KOPT-K1 (cell line): Measurements from ENCODE around the gene MFAP5.
"Not testable (repeated sequence)": the region's sequence is repeated elsewhere in the genome, so short reads cannot be mapped to it uniquely, and the experiment has no call there.

Source experiments
- H3K27ac ChIP-seq: fragments of 200-600 bp; sonication (generic); 2 replicates; pipeline ENCODE4 v1.5.1; 2016; ENCODE audit warnings: antibody characterized with exemption, mild to moderate bottlenecking, low read depth, low read length; ENCODE audit not compliant: poor library complexity, severe bottlenecking
- H3K36me3 ChIP-seq: fragments of 200-600 bp; sonication (generic); 2 replicates; pipeline ENCODE4 v1.5.1; 2017; ENCODE audit warnings: antibody characterized with exemption, mild to moderate bottlenecking, low read length, moderate library complexity; ENCODE audit not compliant: insufficient read depth
- H3K9me3 ChIP-seq: fragments of 200-600 bp; sonication (generic); 2 replicates; pipeline ENCODE4 v1.5.1; 2017; ENCODE audit warnings: antibody characterized with exemption, low read length, mild to moderate bottlenecking; ENCODE audit not compliant: insufficient read depth, poor library complexity, severe bottlenecking

Gene MFAP5

GRCh38 chr12:8648576-8649205 lies 13.9 kb downstream of the MFAP5 start:
- H3K9me3 ChIP-seq, result no peaks in the 10 kb centered on the region
- no peak overlapping the region for H3K27ac ChIP-seq
- H3K36me3 ChIP-seq, result no peaks in the 10 kb centered on the region

- Histone ChIP-seq H3K27ac (no peak overlapping the region), H3K36me3 (no peaks in the 10 kb centered on the region), H3K9me3 (no peaks in the 10 kb centered on the region)
These were observed 14.7 kb downstream of the MFAP5 start for GRCh38 chr12:8647968-8648367.

GRCh38 chr12:8644345-8645248 lies 18.0 kb downstream of the MFAP5 start:
- Histone ChIP-seq H3K36me3 (no peaks in the 10 kb centered on the region), H3K27ac (peak overlapping the region; percentile 63), H3K9me3 (no peaks in the 10 kb centered on the region)

- Histone ChIP-seq H3K36me3 (no peaks in the 10 kb centered on the region), H3K27ac (no peak overlapping the region), H3K9me3 (no peaks in the 10 kb centered on the region)
These were observed 19.9 kb downstream of the MFAP5 start for GRCh38 chr12:8642775-8643174.

GRCh38 chr12:8639936-8640335 lies 22.7 kb downstream of the MFAP5 start:
- no peaks in the 10 kb centered on the region for H3K9me3 ChIP-seq
- H3K27ac ChIP-seq, result no peak overlapping the region
- no peaks in the 10 kb centered on the region for H3K36me3 ChIP-seq

GRCh38 chr12:8638951-8639350 lies 23.7 kb downstream of the MFAP5 start:
- Histone ChIP-seq H3K9me3 (no peaks in the 10 kb centered on the region), H3K36me3 (no peaks in the 10 kb centered on the region), H3K27ac (no peak overlapping the region)

- no peaks in the 10 kb centered on the region for H3K9me3 ChIP-seq
- no peak overlapping the region for H3K27ac ChIP-seq
- no peaks in the 10 kb centered on the region for H3K36me3 ChIP-seq
These were observed 25.0 kb downstream of the MFAP5 start for GRCh38 chr12:8637666-8638065.

GRCh38 chr12:8637244-8637643 lies 25.4 kb downstream of the MFAP5 start:
- Histone ChIP-seq H3K9me3 (no peaks in the 10 kb centered on the region), H3K36me3 (no peaks in the 10 kb centered on the region), H3K27ac (no peak overlapping the region)

- Histone ChIP-seq H3K36me3 (no peaks in the 10 kb centered on the region), H3K27ac (no peak overlapping the region), H3K9me3 (no peaks in the 10 kb centered on the region)
These were observed 26.0 kb downstream of the MFAP5 start for GRCh38 chr12:8636581-8636980.

GRCh38 chr12:8636007-8636346 lies 26.6 kb downstream of the MFAP5 start:
- not testable (repeated sequence) for H3K36me3 ChIP-seq, H3K27ac ChIP-seq, H3K9me3 ChIP-seq

GRCh38 chr12:8635342-8636006 lies 27.2 kb downstream of the MFAP5 start:
- H3K27ac ChIP-seq, H3K9me3 ChIP-seq: not testable (repeated sequence)

GRCh38 chr12:8630131-8630530 lies 32.5 kb downstream of the MFAP5 start:
- H3K27ac ChIP-seq, result no peak overlapping the region
- H3K9me3 ChIP-seq, result no peaks in the 10 kb centered on the region
- no peaks in the 10 kb centered on the region for H3K36me3 ChIP-seq

More at GRCh38 chr12:8635342-8636006, 27.2 kb downstream of the MFAP5 start:
- H3K36me3 ChIP-seq, result not testable (repeated sequence)

- H3K27ac ChIP-seq, result no peak overlapping the region
- no peaks in the 10 kb centered on the region for H3K9me3 ChIP-seq
- no peaks in the 10 kb centered on the region for H3K36me3 ChIP-seq
These were observed 33.1 kb downstream of the MFAP5 start for GRCh38 chr12:8629486-8630033.

GRCh38 chr12:8628731-8629130 lies 33.9 kb downstream of the MFAP5 start:
- Histone ChIP-seq H3K27ac (no peak overlapping the region), H3K9me3 (no peaks in the 10 kb centered on the region), H3K36me3 (no peaks in the 10 kb centered on the region)

- H3K27ac ChIP-seq, H3K36me3 ChIP-seq, H3K9me3 ChIP-seq: not testable (repeated sequence)
These were observed 37.9 kb downstream of the MFAP5 start for GRCh38 chr12:8624750-8625149.
